ENCODE data around the gene CLCN1.

DNA sequence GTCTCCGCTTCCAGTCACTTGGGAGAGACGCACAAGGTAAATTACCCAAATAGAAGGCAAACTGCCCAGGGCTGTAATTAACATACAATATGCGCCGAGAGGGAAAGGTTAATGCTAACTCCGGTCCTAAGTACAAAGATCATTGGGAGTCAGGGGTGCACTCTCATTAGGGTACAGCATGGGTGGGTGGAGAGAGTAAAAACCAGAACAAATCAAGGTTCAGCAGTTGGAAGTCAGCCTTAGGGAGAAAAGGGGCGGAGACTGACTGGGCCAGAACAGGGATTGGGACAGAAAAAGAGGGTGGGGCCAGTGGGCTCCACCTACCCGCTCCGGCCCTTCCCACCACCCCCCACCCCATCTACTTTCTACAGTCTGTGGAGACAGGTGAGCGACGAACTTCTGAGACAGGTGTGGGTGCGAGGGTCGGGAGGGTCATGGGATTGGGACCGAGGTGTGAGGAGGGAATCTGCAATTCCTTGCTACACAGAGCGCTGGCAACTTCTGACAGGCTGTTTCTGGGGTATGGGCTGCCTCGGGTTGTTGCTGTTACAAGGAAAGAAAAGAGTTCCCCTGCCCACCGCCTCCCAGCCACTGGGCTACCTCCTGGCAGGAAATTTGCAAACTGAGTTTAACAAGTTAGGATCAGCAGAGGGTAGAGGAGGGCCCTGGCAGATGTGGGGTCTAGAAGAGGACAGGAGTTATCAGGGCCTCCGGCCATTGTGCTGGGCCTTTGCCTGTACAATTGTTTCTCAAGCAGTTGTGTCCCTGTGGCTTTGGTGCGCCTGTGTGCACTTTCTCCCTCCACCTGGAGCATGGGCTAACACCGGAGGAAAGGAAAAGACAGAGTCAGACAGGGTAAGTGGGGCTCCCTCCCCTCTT is 31.1 kb upstream of the CLCN1 start, which contains the start of gene TMEM139:
- TF ChIP-seq, protein P1, sequence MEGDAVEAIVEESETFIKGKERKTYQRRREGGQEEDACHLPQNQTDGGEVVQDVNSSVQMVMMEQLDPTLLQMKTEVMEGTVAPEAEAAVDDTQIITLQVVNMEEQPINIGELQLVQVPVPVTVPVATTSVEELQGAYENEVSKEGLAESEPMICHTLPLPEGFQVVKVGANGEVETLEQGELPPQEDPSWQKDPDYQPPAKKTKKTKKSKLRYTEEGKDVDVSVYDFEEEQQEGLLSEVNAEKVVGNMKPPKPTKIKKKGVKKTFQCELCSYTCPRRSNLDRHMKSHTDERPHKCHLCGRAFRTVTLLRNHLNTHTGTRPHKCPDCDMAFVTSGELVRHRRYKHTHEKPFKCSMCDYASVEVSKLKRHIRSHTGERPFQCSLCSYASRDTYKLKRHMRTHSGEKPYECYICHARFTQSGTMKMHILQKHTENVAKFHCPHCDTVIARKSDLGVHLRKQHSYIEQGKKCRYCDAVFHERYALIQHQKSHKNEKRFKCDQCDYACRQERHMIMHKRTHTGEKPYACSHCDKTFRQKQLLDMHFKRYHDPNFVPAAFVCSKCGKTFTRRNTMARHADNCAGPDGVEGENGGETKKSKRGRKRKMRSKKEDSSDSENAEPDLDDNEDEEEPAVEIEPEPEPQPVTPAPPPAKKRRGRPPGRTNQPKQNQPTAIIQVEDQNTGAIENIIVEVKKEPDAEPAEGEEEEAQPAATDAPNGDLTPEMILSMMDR (IDR thresholded peaks at IDR 0.05; ENCODE audit: extremely low read depth in 1 of 2, insufficient read depth in 1 of 2, low read depth in 1 of 2, low read length in 2 of 2) = no peak
- TF ChIP-seq POLR2A (IDR thresholded peaks at IDR 0.05; ENCODE audit: low read depth, low read length) = no peak
- no peak for TF ChIP-seq JUN (IDR thresholded peaks at IDR 0.05; ENCODE audit: borderline replicate concordance, insufficient read depth, insufficient read length, low read depth)
- no peak for TF ChIP-seq EZH2 (IDR thresholded peaks at IDR 0.05; ENCODE audit: borderline replicate concordance, low read depth, low read length, severe bottlenecking)
